K562 (cell line): ENCODE data around the gene PHTF1. TPM values are rescaled to one million over a fixed set of nuclear protein-coding genes. Genes with fewer than 3 reads are reported as not detected.

Source experiments
- COPS2 ChIP-seq: fragments of 450-650 bp; conservative IDR thresholded peaks from 2 replicates; pipeline ENCODE4 v1.6.1; 2016; ENCODE audit warnings: mild to moderate bottlenecking, moderate library complexity
- E2F1 ChIP-seq: sonication (generic); formaldehyde crosslinking; IDR thresholded peaks from 2 replicates; pipeline ENCODE4 v1.8.1; 2023; ENCODE audit warnings: mild to moderate bottlenecking, missing genetic modification reagents, moderate library complexity
- E2F4 ChIP-seq: sonication (generic); formaldehyde crosslinking; IDR thresholded peaks from 2 replicates; pipeline ENCODE4 v1.8.0; 2022; ENCODE audit warnings: mild to moderate bottlenecking, low read depth, missing genetic modification reagents
- GATAD2A ChIP-seq: fragments of 450-650 bp; IDR thresholded peaks from 2 replicates; pipeline ENCODE4 v1.6.1; 2017
- HDAC6 ChIP-seq: IDR thresholded peaks from 2 replicates; pipeline ENCODE4 v1.6.1; 2012; ENCODE audit warnings: low read depth, mild to moderate bottlenecking, control low read depth, inconsistent platforms, low read length, moderate library complexity
- L3MBTL2 ChIP-seq: fragments of 450-650 bp; IDR thresholded peaks from 2 replicates; pipeline ENCODE4 v1.6.1; 2016; ENCODE audit warnings: mild to moderate bottlenecking, moderate library complexity
- LCOR ChIP-seq: sonication (generic); formaldehyde crosslinking; IDR thresholded peaks from 2 replicates; pipeline ENCODE4 v1.8.0; 2022; ENCODE audit warnings: mild to moderate bottlenecking, missing genetic modification reagents
- MIER1 ChIP-seq: fragments of 450-650 bp; IDR thresholded peaks from 2 replicates; pipeline ENCODE4 v1.6.1; 2016; ENCODE audit warnings: antibody characterized with exemption, mild to moderate bottlenecking, low read depth
- NCOA1 ChIP-seq: fragments of 450-650 bp; IDR thresholded peaks from 2 replicates; pipeline ENCODE4 v1.6.1; 2016; ENCODE audit warnings: low read depth
- PYGO2 ChIP-seq: fragments of 450-650 bp; IDR thresholded peaks from 2 replicates; pipeline ENCODE4 v1.6.1; 2016; ENCODE audit warnings: mild to moderate bottlenecking, missing genetic modification characterization, moderate library complexity, missing compliant biosample characterization
- RAD51 ChIP-seq: fragments of 450-650 bp; IDR thresholded peaks from 2 replicates; pipeline ENCODE4 v1.7.1; 2016; ENCODE audit warnings: low read depth, mild to moderate bottlenecking, borderline replicate concordance
- RFX1 ChIP-seq: fragments of 450-650 bp; IDR thresholded peaks from 2 replicates; pipeline ENCODE4 v1.6.1; 2016; ENCODE audit warnings: mild to moderate bottlenecking, moderate library complexity
- SMAD3 ChIP-seq: fragments of 450-650 bp; formaldehyde crosslinking; conservative IDR thresholded peaks from 2 replicates; pipeline ENCODE4 v1.4.0; 2020; ENCODE audit warnings: mild to moderate bottlenecking
- SMARCB1 ChIP-seq: IDR thresholded peaks from 2 replicates; pipeline ENCODE4 v1.6.1; 2011; ENCODE audit warnings: improper control_type of control experiment, low read depth; ENCODE audit not compliant: insufficient read length
- SMC3 ChIP-seq: conservative IDR thresholded peaks from 2 replicates; pipeline ENCODE4 v1.6.1; 2011; ENCODE audit warnings: low read depth, low read length, improper control_type of control experiment; ENCODE audit not compliant: insufficient read depth
- SP1 ChIP-seq: sonication (generic); formaldehyde crosslinking; IDR thresholded peaks from 2 replicates; pipeline ENCODE4 v1.8.1; 2022; ENCODE audit warnings: mild to moderate bottlenecking, missing genetic modification reagents
- TEAD4 ChIP-seq, 2 experiments: sonication (generic) in 1 of 2; formaldehyde crosslinking in 1 of 2; IDR thresholded peaks; 2 replicates each; pipeline versions ENCODE4 v1.6.1 to v1.8.0; 2012 to 2022; ENCODE audit warnings: borderline replicate concordance in 1 of 2, inconsistent platforms in 1 of 2, low read length in 1 of 2, mild to moderate bottlenecking in 1 of 2, missing genetic modification reagents in 1 of 2
- THAP12 ChIP-seq: fragments of 250-450 bp; sonication (Bioruptor Pico); IDR thresholded peaks from 2 replicates; pipeline ENCODE4 v1.9.0; 2021; ENCODE audit warnings: mild to moderate bottlenecking, inconsistent platforms
- U2AF1 ChIP-seq: fragments of 200-400 bp; formaldehyde crosslinking; optimal IDR thresholded peaks from 2 replicates; pipeline ENCODE3; 2017; ENCODE audit warnings: mild to moderate bottlenecking, low read depth, low read length, moderate library complexity
- YY1 ChIP-seq, 3 experiments: IDR thresholded peaks; 2 replicates each; pipeline ENCODE4 v1.6.1; 2011; ENCODE audit warnings: low read length in 2 of 3, mild to moderate bottlenecking in 2 of 3, moderate library complexity in 2 of 3, borderline replicate concordance in 1 of 3, control low read depth in 1 of 3, low read depth in 1 of 3; ENCODE audit not compliant: insufficient read depth in 3 of 3, insufficient replicate concordance in 2 of 3, control insufficient read depth in 1 of 3, insufficient read length in 1 of 3; ENCODE audit errors: extremely low read depth in 1 of 3
- ZNF707 ChIP-seq: fragments of 250-450 bp; sonication (Bioruptor Pico); conservative IDR thresholded peaks from 2 replicates; pipeline ENCODE4 v1.8.0; 2022; ENCODE audit warnings: inconsistent platforms, mild to moderate bottlenecking, moderate library complexity
- ZNF764 ChIP-seq: fragments of 250-450 bp; sonication (Bioruptor Pico); IDR thresholded peaks from 2 replicates; pipeline ENCODE4 v1.4.0; 2020; ENCODE audit warnings: low read depth, mild to moderate bottlenecking, moderate library complexity
- polyA plus RNA-seq, 8 experiments: library from polyadenylated mRNA; depleted of rRNA in 4 of 8; stranded (reverse) in 5 of 8; unstranded in 3 of 8; fragments of >200 nt; fragmentation: Nextera tagmentation in 2 of 8; fragmentation: Illumina TruSeq in 1 of 8; extraction: Ambion mirVana in 2 of 8; extraction: Trizol in 1 of 8; gene quantifications; 2 replicates each; pipeline versions ENCODE4 v1.2.1 to v1.2.3, GENCODE V29; 2011 to 2014; ENCODE audit warnings: inconsistent platforms in 1 of 8, missing spikeins in 1 of 8
- total RNA-seq, 7 experiments: library from RNA; depleted of rRNA in 6 of 7; stranded (reverse); fragments of >200 nt in 6 of 7; fragmentation: Illumina TruSeq in 2 of 7; extraction: Trizol in 2 of 7; gene quantifications; 2 replicates each; pipeline versions ENCODE4 v1.2.1 to v1.2.3, GENCODE V29; 2011 to 2021; ENCODE audit warnings: low replicate concordance in 1 of 7

The PHTF1 gene
- total and polyA plus RNA-seq, 9 of the 15 experiments (the other 6 are each of a cell fraction or from before 2014, with no cell fraction given) = 8.4 to 36.2 (median 23.0) TPM

- TF ChIP-seq RFX1 (no peak), L3MBTL2 (peak; percentile 57; the same call in 1 of the 2 replicates), E2F1 (peak; percentile 80), U2AF1 (no peak), SMAD3 (CRISPR knock-in tag) (no peak), THAP12 (CRISPR knock-in tag) (0 out of 2 replicates have a peak, but pooled peaks have one; percentile 36), SMC3 (0 out of 2 replicates have a peak, but pooled peaks have one; percentile 6), SP1 (CRISPR knock-in tag) (peak; percentile 61; the same call in 1 of the 2 replicates), GATAD2A (no peak), NCOA1 (no peak), E2F4 (CRISPR knock-in tag) (no peak), ZNF764 (CRISPR knock-in tag) (no peak), LCOR (CRISPR knock-in tag) (peak; percentile 75), PYGO2 (tag) (no peak), ZNF707 (no peak), TEAD4 (IDR thresholded peaks at IDR 0.05; ENCODE audit: low read length) (no peak; the same call in 1 of the 2 replicates), TEAD4 (CRISPR knock-in tag; IDR thresholded peaks at IDR 0.05; ENCODE audit: borderline replicate concordance) (no peak), RAD51 (no peak; the same call in 1 of the 2 replicates), SMARCB1 (no peak), MIER1 (no peak), YY1 (IDR thresholded peaks at IDR 0.05; ENCODE audit: borderline replicate concordance in 1 of 3, control insufficient read depth in 1 of 3, extremely low read depth in 1 of 3, insufficient read depth in 3 of 3, insufficient read length in 1 of 3, insufficient replicate concordance in 2 of 3, low read depth in 1 of 3, low read length in 2 of 3) (peak in 1 of 3 experiments; percentile 43), HDAC6 (no peak), COPS2 (no peak)
Observed at GRCh38 chr1:113759333-113760101, at the start of gene PHTF1 (continued).
